Measurements from ENCODE around the gene BMPR2. TPM values are rescaled to one million over a fixed set of nuclear protein-coding genes. Genes with fewer than 3 reads are reported as not detected.

Gene BMPR2
- total and polyA plus RNA-seq, 2 of the 4 experiments (the other 2 are of a cell fraction) = 17.0 to 30.1 TPM

DNA sequence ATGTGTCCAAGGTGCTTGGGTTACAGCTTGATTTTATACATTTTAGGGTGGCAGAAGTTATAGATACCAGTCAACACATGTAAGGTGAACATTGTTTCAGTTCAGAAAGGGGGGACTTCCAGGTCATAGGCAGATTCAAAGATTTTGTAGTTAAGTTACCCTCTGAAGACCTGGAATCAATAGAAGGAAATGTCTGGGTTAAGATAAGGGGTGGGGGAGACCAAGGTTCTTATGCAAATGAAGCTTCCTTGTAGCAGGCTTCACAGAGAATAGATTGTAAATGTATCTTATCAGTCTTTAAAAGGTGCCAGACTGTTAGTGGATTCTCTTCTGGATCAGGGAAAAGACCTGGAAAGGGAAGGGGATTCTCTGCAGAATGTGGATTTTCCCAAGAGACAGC, 42.4 kb downstream of the BMPR2 start:
- H3K56ac ChIP-seq (ENCODE audit: extremely low read depth, insufficient read depth, low read length) = no peak overlapping the region
- CTCF ChIA-PET = no interaction called here
- H3K4ac ChIP-seq (ENCODE audit: low read depth, low read length) = no peak overlapping the region
- no peaks in the 10 kb centered on the region for H3K27me3 ChIP-seq (ENCODE audit: control insufficient read depth, insufficient read depth, low read length)
- H3K4me3 ChIP-seq (ENCODE audit: insufficient read depth, low read depth, low read length) = no peak overlapping the region
- DNase-seq = no peak
- dilution Hi-C loops (cut with HindIII; ENCODE audit: low sequenced_read_pairs, unreplicated experiment) (no loop called here), intact Hi-C loops (cut with micrococcal nuclease) (no loop called here), in situ Hi-C loops (cut with MboI; ENCODE audit: low sequenced_read_pairs) (no loop called here)
- POLR2A ChIA-PET (ENCODE audit: unreplicated experiment) = no interaction called here
- TF ChIP-seq BHLHE40 (IDR thresholded peaks at IDR 0.05; ENCODE audit: low read depth, low read length) (no peak), NFE2L2 (IDR thresholded peaks at IDR 0.05; ENCODE audit: low read depth, low read length) (no peak), MAFK (IDR thresholded peaks at IDR 0.05; ENCODE audit: low read depth, low read length) (no peak), RFX5 (IDR thresholded peaks at IDR 0.05; ENCODE audit: low read depth, low read length) (no peak), CHD1 (IDR thresholded peaks at IDR 0.05; ENCODE audit: low read depth, low read length) (no peak), RAD21 (IDR thresholded peaks at IDR 0.05; ENCODE audit: low read length) (no peak)
- TF ChIP-seq, protein P1, sequence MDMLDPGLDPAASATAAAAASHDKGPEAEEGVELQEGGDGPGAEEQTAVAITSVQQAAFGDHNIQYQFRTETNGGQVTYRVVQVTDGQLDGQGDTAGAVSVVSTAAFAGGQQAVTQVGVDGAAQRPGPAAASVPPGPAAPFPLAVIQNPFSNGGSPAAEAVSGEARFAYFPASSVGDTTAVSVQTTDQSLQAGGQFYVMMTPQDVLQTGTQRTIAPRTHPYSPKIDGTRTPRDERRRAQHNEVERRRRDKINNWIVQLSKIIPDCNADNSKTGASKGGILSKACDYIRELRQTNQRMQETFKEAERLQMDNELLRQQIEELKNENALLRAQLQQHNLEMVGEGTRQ (IDR thresholded peaks at IDR 0.05; ENCODE audit: low read depth, low read length) = no peak
- TF ChIP-seq, protein P2, sequence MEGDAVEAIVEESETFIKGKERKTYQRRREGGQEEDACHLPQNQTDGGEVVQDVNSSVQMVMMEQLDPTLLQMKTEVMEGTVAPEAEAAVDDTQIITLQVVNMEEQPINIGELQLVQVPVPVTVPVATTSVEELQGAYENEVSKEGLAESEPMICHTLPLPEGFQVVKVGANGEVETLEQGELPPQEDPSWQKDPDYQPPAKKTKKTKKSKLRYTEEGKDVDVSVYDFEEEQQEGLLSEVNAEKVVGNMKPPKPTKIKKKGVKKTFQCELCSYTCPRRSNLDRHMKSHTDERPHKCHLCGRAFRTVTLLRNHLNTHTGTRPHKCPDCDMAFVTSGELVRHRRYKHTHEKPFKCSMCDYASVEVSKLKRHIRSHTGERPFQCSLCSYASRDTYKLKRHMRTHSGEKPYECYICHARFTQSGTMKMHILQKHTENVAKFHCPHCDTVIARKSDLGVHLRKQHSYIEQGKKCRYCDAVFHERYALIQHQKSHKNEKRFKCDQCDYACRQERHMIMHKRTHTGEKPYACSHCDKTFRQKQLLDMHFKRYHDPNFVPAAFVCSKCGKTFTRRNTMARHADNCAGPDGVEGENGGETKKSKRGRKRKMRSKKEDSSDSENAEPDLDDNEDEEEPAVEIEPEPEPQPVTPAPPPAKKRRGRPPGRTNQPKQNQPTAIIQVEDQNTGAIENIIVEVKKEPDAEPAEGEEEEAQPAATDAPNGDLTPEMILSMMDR (conservative IDR thresholded peaks at IDR 0.05; ENCODE audit: low read depth, low read length) = no peak
- no peaks in the 10 kb centered on the region for H3K4me1 ChIP-seq (ENCODE audit: control insufficient read depth, insufficient read depth, low read length)
- H2AK9ac ChIP-seq (replicated peaks; ENCODE audit: low read depth, low read length, poor library complexity) = no peak overlapping the region
- no peak overlapping the region for H3K27ac ChIP-seq (ENCODE audit: insufficient read depth, low read length)
- H2BK5ac ChIP-seq (ENCODE audit: low read depth, low read length, poor library complexity, severe bottlenecking) = no peak overlapping the region
- no peak overlapping the region for H3K23ac ChIP-seq (ENCODE audit: low read depth, low read length)
- ATAC-seq (ENCODE audit: low read depth) = no peak
- H4K5ac ChIP-seq (ENCODE audit: low read depth, low read length) = no peak overlapping the region
- H3K36me3 ChIP-seq (ENCODE audit: control insufficient read depth, insufficient read depth, low read length) = no peaks in the 10 kb centered on the region
- no peak overlapping the region for H3K18ac ChIP-seq (ENCODE audit: low read depth, low read length)
- H3K4me2 ChIP-seq (ENCODE audit: low read depth, low read length) = no peak overlapping the region
- H4K20me1 ChIP-seq (ENCODE audit: insufficient read depth, low read length) = peaks cover 3% of the 10 kb centered on the region; the same call in 1 of the 2 replicates
- no peak overlapping the region for H4K8ac ChIP-seq (ENCODE audit: low read depth in 2 of 2, low read length in 2 of 2)
- no peak overlapping the region for H4K91ac ChIP-seq (ENCODE audit: insufficient read depth, low read depth, low read length)
- H2BK120ac ChIP-seq (ENCODE audit: low read depth, low read length) = no peak overlapping the region
- H2AK5ac ChIP-seq (ENCODE audit: low read depth, low read length) = no peak overlapping the region
- H3K9me3 ChIP-seq (ENCODE audit: control insufficient read depth, insufficient read depth, low read length) = no peaks in the 10 kb centered on the region
- no peak overlapping the region for H3K9ac ChIP-seq (ENCODE audit: low read depth, low read length)
- no peak overlapping the region for H3K14ac ChIP-seq (replicated peaks; ENCODE audit: low read depth, low read length)
- H2AFZ ChIP-seq (replicated peaks; ENCODE audit: low read length, poor library complexity) = no peak overlapping the region
- H2BK20ac ChIP-seq (ENCODE audit: low read depth, low read length) = no peak overlapping the region
- peaks cover 5% of the 10 kb centered on the region; the same call in 1 of the 2 replicates for H3K9me1 ChIP-seq (ENCODE audit: insufficient read depth, low read length)
- no TSS peak for BruUV-seq (replicated peaks)
- H3K79me1 ChIP-seq (ENCODE audit: low read depth in 1 of 2, low read length in 2 of 2) = peaks cover 20 to 79% of the 10 kb centered on the region in 2 experiments
- H2BK15ac ChIP-seq (ENCODE audit: low read depth, low read length) = no peak overlapping the region
